Keratinocyte (primary cell): ENCODE data around the gene FBN2.

ENCODE experiments used
- CTCF ChIP-seq, 3 experiments: IDR thresholded peaks in 1 of 3; conservative IDR thresholded peaks in 1 of 3; optimal IDR thresholded peaks in 1 of 3; 2 replicates in 2 of 3; 3 replicates in 1 of 3; pipeline versions ENCODE3 to v1.5.1; 2011; ENCODE audit warnings: low read length in 3 of 3, mild to moderate bottlenecking in 3 of 3, moderate library complexity in 2 of 3, control low read depth in 1 of 3, inconsistent platforms in 1 of 3; ENCODE audit not compliant: insufficient read depth in 2 of 3; ENCODE audit errors: extremely low read depth in 1 of 3
- EZH2 ChIP-seq: IDR thresholded peaks from one replicate; pipeline ENCODE4 v1.6.1; 2012; ENCODE audit warnings: inconsistent platforms, mild to moderate bottlenecking, low read length, moderate library complexity

GRCh38 chr5:128537221-128537999, 635 bp downstream of the FBN2 start:
- TF ChIP-seq CTCF (optimal IDR thresholded peaks at IDR 0.05 in 1 of 3, IDR thresholded peaks at IDR 0.05 in 1 of 3, conservative IDR thresholded peaks at IDR 0.05 in 1 of 3; ENCODE audit: extremely low read depth in 1 of 3, insufficient read depth in 2 of 3, low read length in 3 of 3) (no peak), EZH2 (no peak)
